AG08395 (cell line): Measurements from ENCODE around the gene RORB.

Experiments used
- DNase-seq: peaks from one replicate; pipeline ENCODE4 v3.0.0; 2012; ENCODE audit warnings: mixed read lengths, low spot score

RORB gene

DNA sequence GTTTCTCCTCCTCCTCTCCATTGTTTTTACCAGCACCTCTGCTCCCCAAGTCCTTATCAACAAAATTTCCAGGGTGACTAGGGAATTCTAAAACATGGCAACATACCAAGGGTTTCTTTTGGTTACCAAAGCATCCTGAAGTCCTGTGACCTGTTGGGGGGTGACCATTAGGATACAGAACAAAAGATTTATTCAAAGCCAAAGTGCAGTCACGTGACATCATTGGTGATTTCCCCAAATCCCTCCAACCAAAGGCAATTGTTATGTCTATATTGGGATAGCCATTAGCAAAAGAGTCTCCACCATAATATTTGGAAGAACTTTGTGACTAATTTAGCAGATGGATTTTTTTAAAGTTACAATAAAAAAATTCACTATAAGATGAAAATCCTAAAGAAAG, 222.2 kb downstream of the RORB start:
- DNase-seq: no peak

DNA sequence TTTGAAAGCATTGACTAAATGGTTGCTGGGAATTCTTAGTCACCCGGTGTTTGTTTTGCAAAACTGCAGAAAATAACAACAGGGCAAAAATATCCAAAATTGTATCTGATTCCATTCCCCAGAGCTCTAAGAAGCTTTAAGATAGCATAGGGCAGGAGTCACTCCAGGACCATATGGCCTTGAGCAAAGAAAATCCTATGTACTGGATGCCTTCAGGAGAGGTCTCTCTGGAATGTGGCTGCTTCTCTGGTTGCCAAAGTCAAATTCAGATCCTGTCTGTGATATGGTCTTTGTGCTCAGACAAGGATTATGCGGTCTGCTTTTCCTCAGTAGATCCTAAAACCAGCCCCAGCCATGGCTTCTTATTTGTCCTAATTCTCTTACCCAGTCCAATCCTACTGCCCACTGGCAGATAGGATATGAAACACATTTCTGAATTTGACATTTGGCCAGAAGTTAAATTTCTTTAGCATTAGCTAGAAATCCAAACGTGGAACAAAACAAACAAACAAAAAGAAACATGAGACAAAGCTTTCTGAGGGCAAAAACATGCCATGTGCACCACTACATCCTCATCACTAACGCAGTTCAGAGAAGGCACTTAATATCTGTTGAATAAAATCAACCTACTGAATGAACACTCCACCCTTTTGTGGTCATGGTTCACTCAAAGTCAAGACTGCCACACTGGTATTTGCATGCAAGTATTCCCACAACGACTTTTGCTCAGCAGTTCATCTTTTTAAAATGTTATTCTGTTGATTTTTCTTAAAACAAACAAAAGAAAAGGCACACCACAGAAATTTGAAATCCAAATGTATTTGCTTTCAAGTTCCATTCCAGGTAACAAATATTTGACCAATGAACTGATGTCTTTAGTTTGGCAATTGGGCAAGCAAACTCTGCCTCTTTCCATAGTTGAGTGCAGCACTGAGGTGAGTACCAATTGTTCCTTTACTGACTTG, 224.8 kb downstream of the RORB start:
- no peak for DNase-seq

DNA sequence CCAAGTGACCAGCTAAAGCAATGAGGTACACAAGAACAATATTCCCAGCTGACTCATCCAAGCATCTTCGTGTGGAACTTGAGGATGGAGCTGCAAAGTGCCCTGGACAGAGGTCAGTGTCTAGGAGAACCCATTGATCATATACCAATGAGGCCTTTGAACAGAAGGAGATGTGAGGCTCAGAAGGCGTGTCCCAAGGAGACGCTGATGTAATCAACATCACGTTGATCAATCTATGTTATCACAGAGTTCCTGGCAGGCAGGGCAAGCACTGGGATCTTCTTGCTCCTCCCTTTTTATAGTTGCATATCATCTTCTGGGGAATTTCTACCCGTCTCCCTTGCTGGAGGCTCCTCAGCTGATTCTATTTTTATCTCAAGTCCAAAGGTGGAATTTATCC, 227.2 kb downstream of the RORB start:
- DNase-seq: no peak

DNA sequence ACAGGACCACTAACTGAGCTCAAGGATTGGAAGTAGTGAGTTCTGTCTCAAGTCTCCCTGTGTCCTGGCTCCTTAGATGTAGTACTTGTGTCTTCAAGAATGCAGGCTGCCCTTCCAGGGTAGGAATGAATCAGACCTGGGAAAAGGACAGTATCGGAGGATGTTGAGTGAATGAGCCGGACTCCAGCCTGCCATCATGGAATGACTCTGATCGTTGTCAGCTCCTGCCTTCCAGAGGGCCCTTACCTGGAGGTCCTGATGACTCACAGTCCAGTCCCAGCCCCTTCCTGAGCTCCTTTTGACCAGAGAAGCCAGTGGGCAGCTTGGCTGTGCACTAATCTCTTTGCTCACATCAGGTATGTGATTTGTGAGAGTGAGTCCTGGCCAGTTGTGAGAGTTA, 229.4 kb downstream of the RORB start:
- no peak for DNase-seq

DNA sequence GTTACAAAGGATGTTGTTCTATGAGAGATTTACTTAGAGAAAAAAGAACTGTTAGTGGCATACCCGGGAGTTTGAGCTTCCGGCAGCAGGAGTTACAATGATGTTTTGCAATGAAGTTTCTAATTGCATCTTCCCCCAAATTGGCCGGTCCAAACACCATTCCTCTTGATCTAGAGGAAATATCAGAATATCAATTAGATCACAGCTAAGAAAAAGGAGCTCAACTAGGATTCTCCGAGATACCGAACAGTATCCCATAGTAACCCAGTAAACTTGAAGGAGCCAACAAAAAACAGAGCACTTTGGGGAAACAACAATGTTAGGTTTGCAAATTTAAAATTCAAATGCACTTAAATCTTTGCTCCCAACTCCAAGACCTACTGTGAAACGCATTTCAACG, 231.0 kb downstream of the RORB start:
- DNase-seq: no peak

DNA sequence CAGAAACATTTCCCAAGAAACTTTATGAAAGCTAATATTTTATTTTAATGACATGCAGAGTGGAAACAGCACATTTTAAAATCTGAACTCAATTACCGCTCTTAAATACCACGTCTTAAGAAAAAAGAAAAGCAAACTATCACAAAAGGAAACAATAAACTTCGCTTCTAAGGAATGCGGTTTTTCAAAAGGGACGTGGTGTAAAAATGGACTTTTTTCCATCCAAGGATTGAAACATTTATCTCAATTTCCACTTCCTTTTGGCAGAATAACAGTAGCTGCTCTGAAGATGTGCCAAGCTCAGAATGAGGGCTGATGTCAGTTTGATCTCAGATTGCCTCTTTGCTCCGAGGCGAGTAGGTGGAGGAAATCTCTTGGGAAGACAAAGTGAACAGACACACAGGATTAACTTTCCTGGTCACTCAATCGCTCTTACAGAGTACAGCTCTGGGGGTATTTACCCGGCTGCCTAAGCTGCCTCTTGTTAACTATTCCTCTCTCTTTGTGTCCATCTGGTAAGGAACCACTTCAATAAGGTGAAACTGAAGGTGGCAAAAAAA, 232.1 kb downstream of the RORB start:
- peak; percentile 6 for DNase-seq

DNA sequence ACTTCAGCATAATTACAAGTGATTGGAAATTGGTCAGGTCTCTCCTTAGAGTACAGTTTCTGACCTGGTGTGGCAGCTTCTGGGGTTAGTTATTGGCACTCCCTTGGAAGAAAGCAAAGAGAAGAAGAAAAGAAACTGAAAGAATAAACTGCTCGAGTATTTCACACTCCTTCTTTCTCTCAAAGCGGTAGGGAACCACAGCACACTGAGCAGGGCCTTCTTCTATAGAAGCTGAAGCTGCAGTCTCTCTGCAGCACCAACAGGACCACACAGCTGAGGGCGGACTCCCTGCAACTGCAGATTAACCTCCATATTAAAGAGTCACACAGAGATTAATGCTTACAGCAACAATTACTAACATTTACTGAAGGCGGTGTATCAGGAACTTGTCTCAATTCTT, 238.6 kb downstream of the RORB start:
- no peak for DNase-seq

DNA sequence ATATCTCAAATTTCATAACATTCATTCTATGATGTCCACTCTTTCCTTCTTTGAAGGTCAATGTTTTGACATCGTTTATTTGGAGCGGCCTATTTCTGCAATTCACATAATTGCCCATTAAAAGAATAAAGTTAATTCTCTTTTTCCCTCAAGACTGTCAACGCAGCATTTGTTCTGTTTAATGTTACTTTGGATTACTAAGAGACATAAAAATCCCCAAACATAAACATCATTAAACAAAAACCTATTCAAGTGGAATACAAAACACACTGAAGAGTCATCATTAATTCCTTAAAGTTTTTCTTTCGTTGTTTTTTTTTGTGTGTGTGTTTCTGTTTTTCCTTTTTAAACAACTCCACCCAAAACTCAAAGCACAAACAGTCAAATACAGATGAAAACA, 239.5 kb downstream of the RORB start:
- no peak for DNase-seq

DNA sequence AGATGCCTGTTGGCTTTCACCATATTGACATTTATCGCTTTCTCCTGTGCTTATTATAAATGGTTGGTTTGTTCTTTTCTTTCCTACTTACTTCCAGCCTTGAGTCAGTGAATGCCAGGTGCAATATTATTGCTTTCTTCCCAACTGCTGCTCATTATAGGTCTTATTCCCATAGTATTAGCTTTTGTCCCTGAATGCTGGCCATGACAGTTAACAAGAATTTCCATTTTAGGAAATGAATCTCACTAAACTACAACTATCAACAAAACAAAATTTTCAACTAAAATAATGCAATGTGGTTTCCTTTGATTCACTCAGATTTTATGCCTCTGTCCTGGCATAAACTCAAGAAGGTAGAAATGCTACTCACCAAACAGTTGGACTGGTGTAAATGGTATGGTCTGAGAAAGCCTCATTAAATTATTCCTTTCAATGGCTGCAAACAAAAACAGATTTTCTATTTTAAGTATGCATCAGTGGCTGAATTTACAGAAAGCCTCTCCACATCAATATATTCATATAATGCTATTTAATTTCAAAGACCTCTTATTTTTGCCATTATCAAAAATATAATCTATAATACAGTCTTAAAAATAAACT, 245.2 kb downstream of the RORB start:
- DNase-seq: no peak
